HEK293 (cell line): ENCODE data around the gene TTBK1.

ENCODE experiments used
- BCL6B ChIP-seq: fragments of 450-650 bp; formaldehyde crosslinking; IDR thresholded peaks from 2 replicates; pipeline ENCODE4 v1.5.1; 2017; ENCODE audit warnings: missing biosample characterization, missing genetic modification characterization
- GLIS1 ChIP-seq: fragments of 450-650 bp; formaldehyde crosslinking; IDR thresholded peaks from 2 replicates; pipeline ENCODE4 v1.5.1; 2016; ENCODE audit warnings: missing biosample characterization, missing genetic modification characterization
- HOXC10 ChIP-seq: sonication (generic); formaldehyde crosslinking; IDR thresholded peaks from 2 replicates; pipeline ENCODE4 v1.8.1; 2023; ENCODE audit warnings: mild to moderate bottlenecking, missing genetic modification reagents
- MYNN ChIP-seq: fragments of 450-650 bp; formaldehyde crosslinking; IDR thresholded peaks from 2 replicates; pipeline ENCODE4 v1.5.1; 2016; ENCODE audit warnings: missing biosample characterization, missing genetic modification characterization, borderline replicate concordance
- PRDM10 ChIP-seq: fragments of 450-650 bp; formaldehyde crosslinking; IDR thresholded peaks from 2 replicates; pipeline ENCODE4 v1.5.1; 2016; ENCODE audit warnings: missing biosample characterization, missing genetic modification characterization
- REPIN1 ChIP-seq: fragments of 450-650 bp; formaldehyde crosslinking; IDR thresholded peaks from 2 replicates; pipeline ENCODE4 v1.5.1; 2017; ENCODE audit warnings: missing biosample characterization, missing genetic modification characterization, low read depth
- SALL2 ChIP-seq: fragments of 450-650 bp; formaldehyde crosslinking; IDR thresholded peaks from 2 replicates; pipeline ENCODE4 v1.5.0; 2017; ENCODE audit warnings: missing biosample characterization, mild to moderate bottlenecking, missing genetic modification characterization, borderline replicate concordance
- SCRT2 ChIP-seq: fragments of 450-650 bp; formaldehyde crosslinking; IDR thresholded peaks from 2 replicates; pipeline ENCODE4 v1.5.1; 2016; ENCODE audit warnings: missing biosample characterization, missing genetic modification characterization
- SP2 ChIP-seq: fragments of 450-650 bp; formaldehyde crosslinking; IDR thresholded peaks from 2 replicates; pipeline ENCODE4 v1.5.1; 2016; ENCODE audit warnings: missing biosample characterization, missing genetic modification characterization
- SP7 ChIP-seq: fragments of 450-650 bp; formaldehyde crosslinking; IDR thresholded peaks from 2 replicates; pipeline ENCODE4 v1.5.1; 2016; ENCODE audit warnings: missing biosample characterization, missing genetic modification characterization
- ZBTB17 ChIP-seq: fragments of 450-650 bp; formaldehyde crosslinking; IDR thresholded peaks from 2 replicates; pipeline ENCODE4 v1.5.1; 2016; ENCODE audit warnings: missing biosample characterization, missing genetic modification characterization
- ZEB2 ChIP-seq: fragments of 450-650 bp; formaldehyde crosslinking; IDR thresholded peaks from 2 replicates; pipeline ENCODE4 v1.5.1; 2016; ENCODE audit warnings: missing biosample characterization, missing genetic modification characterization
- ZNF10 ChIP-seq: fragments of 450-650 bp; formaldehyde crosslinking; IDR thresholded peaks from 2 replicates; pipeline ENCODE4 v1.5.1; 2017; ENCODE audit warnings: missing biosample characterization, missing genetic modification characterization
- ZNF138 ChIP-seq: fragments of 450-650 bp; formaldehyde crosslinking; IDR thresholded peaks from 2 replicates; pipeline ENCODE4 v1.5.1; 2016; ENCODE audit warnings: missing biosample characterization, missing genetic modification characterization, borderline replicate concordance
- ZNF174 ChIP-seq: fragments of 450-650 bp; formaldehyde crosslinking; IDR thresholded peaks from 2 replicates; pipeline ENCODE4 v1.5.0; 2017; ENCODE audit warnings: missing biosample characterization, mild to moderate bottlenecking, missing genetic modification characterization
- ZNF23 ChIP-seq: fragments of 450-650 bp; formaldehyde crosslinking; IDR thresholded peaks from 2 replicates; pipeline ENCODE4 v1.5.1; 2016; ENCODE audit warnings: missing biosample characterization, missing genetic modification characterization, borderline replicate concordance
- ZNF311 ChIP-seq: fragments of 450-650 bp; formaldehyde crosslinking; IDR thresholded peaks from 2 replicates; pipeline ENCODE4 v1.5.1; 2017; ENCODE audit warnings: missing biosample characterization, missing genetic modification characterization, borderline replicate concordance
- ZNF341 ChIP-seq: fragments of 450-650 bp; formaldehyde crosslinking; IDR thresholded peaks from 2 replicates; pipeline ENCODE4; 2016; ENCODE audit warnings: low read depth, missing biosample characterization, missing genetic modification characterization
- ZNF366 ChIP-seq: fragments of 450-650 bp; formaldehyde crosslinking; conservative IDR thresholded peaks from 2 replicates; pipeline ENCODE4 v1.5.1; 2016; ENCODE audit warnings: missing biosample characterization, missing genetic modification characterization
- ZNF394 ChIP-seq: fragments of 450-650 bp; formaldehyde crosslinking; IDR thresholded peaks from 2 replicates; pipeline ENCODE4 v1.5.1; 2016; ENCODE audit warnings: missing biosample characterization, missing genetic modification characterization, mild to moderate bottlenecking, moderate library complexity, borderline replicate concordance
- ZNF426 ChIP-seq: fragments of 450-650 bp; formaldehyde crosslinking; IDR thresholded peaks from 2 replicates; pipeline ENCODE4 v1.5.1; 2017; ENCODE audit warnings: missing biosample characterization, missing genetic modification characterization, mild to moderate bottlenecking, inconsistent platforms, moderate library complexity
- ZNF48 ChIP-seq: fragments of 450-650 bp; formaldehyde crosslinking; IDR thresholded peaks from 2 replicates; pipeline ENCODE4 v1.5.1; 2016; ENCODE audit warnings: missing biosample characterization, missing genetic modification characterization
- ZNF544 ChIP-seq: fragments of 450-650 bp; formaldehyde crosslinking; IDR thresholded peaks from 2 replicates; pipeline ENCODE4 v1.5.0; 2017; ENCODE audit warnings: missing biosample characterization, missing genetic modification characterization
- ZNF580 ChIP-seq: fragments of 450-650 bp; formaldehyde crosslinking; IDR thresholded peaks from 2 replicates; pipeline ENCODE4 v1.5.1; 2016; ENCODE audit warnings: missing biosample characterization, missing genetic modification characterization
- ZNF610 ChIP-seq: fragments of 450-650 bp; formaldehyde crosslinking; IDR thresholded peaks from 2 replicates; pipeline ENCODE4 v1.5.1; 2016; ENCODE audit warnings: missing biosample characterization, missing genetic modification characterization, borderline replicate concordance
- ZNF629 ChIP-seq: fragments of 450-650 bp; formaldehyde crosslinking; IDR thresholded peaks from 2 replicates; pipeline ENCODE4 v1.5.1; 2017; ENCODE audit warnings: missing biosample characterization, missing genetic modification characterization
- ZNF639 ChIP-seq: fragments of 450-650 bp; formaldehyde crosslinking; IDR thresholded peaks from 2 replicates; pipeline ENCODE4 v1.5.1; 2016; ENCODE audit warnings: missing biosample characterization, missing genetic modification characterization
- ZNF670 ChIP-seq: fragments of 450-650 bp; formaldehyde crosslinking; IDR thresholded peaks from 2 replicates; pipeline ENCODE4 v1.5.1; 2016; ENCODE audit warnings: missing biosample characterization, missing genetic modification characterization, low read depth
- ZNF701 ChIP-seq: fragments of 450-650 bp; formaldehyde crosslinking; IDR thresholded peaks from 2 replicates; pipeline ENCODE4 v1.5.1; 2016; ENCODE audit warnings: missing biosample characterization, missing genetic modification characterization
- ZNF704 ChIP-seq: fragments of 450-650 bp; formaldehyde crosslinking; IDR thresholded peaks from 2 replicates; pipeline ENCODE4 v1.5.1; 2016; ENCODE audit warnings: missing biosample characterization, missing genetic modification characterization
- ZSCAN16 ChIP-seq: fragments of 450-650 bp; formaldehyde crosslinking; IDR thresholded peaks from 2 replicates; pipeline ENCODE4 v1.5.1; 2016; ENCODE audit warnings: missing biosample characterization, missing genetic modification characterization

The TTBK1 gene

GRCh38 chr6:43308101-43308989 lies 65.1 kb downstream of the TTBK1 start, which contains the start of gene CRIP3 (continued):
- TF ChIP-seq BCL6B (tag by site-specific recombination) (no peak), ZNF670 (no peak), ZNF10 (tag by site-specific recombination) (no peak), MYNN (tag by site-specific recombination) (no peak), ZNF701 (tag by site-specific recombination) (no peak), SCRT2 (tag by site-specific recombination) (peak; percentile 51; the same call in 1 of the 2 replicates), ZNF366 (tag by site-specific recombination) (no peak), PRDM10 (tag by site-specific recombination) (peak; percentile 63), ZNF610 (tag by site-specific recombination) (no peak), ZNF311 (tag by site-specific recombination) (no peak), ZNF704 (tag by site-specific recombination) (no peak), ZEB2 (peak; percentile 40; the same call in 1 of the 2 replicates), ZNF341 (tag by site-specific recombination) (peak; percentile 61), ZNF23 (tag by site-specific recombination) (no peak), ZNF580 (tag by site-specific recombination) (no peak), SP2 (tag by site-specific recombination) (peak; percentile 67), SALL2 (tag by site-specific recombination) (no peak), ZNF426 (tag by site-specific recombination) (no peak), ZNF394 (tag by site-specific recombination) (peak; percentile 60; the same call in 1 of the 2 replicates), REPIN1 (tag by site-specific recombination) (no peak), HOXC10 (CRISPR knock-in tag) (no peak), GLIS1 (peak; percentile 65), ZBTB17 (tag by site-specific recombination) (peak; percentile 71), ZNF174 (tag by site-specific recombination) (no peak), ZNF544 (tag by site-specific recombination) (no peak), ZSCAN16 (tag by site-specific recombination) (peak; percentile 74), ZNF48 (tag by site-specific recombination) (no peak), SP7 (tag by site-specific recombination) (peak; percentile 51; the same call in 1 of the 2 replicates), ZNF138 (tag by site-specific recombination) (no peak), ZNF629 (tag by site-specific recombination) (0 out of 2 replicates have a peak, but pooled peaks have one; percentile 22), ZNF639 (tag by site-specific recombination) (peak; percentile 55; the same call in 1 of the 2 replicates)
